ENCODE results near the gene FAM110A.
A peak's percentile ranks its signal among the peaks of the same experiment; 100 is the strongest.
"Not testable (repeated sequence)": the region's sequence is repeated elsewhere in the genome, so short reads cannot be mapped to it uniquely, and the experiment has no call there.

Gene FAM110A

DNA sequence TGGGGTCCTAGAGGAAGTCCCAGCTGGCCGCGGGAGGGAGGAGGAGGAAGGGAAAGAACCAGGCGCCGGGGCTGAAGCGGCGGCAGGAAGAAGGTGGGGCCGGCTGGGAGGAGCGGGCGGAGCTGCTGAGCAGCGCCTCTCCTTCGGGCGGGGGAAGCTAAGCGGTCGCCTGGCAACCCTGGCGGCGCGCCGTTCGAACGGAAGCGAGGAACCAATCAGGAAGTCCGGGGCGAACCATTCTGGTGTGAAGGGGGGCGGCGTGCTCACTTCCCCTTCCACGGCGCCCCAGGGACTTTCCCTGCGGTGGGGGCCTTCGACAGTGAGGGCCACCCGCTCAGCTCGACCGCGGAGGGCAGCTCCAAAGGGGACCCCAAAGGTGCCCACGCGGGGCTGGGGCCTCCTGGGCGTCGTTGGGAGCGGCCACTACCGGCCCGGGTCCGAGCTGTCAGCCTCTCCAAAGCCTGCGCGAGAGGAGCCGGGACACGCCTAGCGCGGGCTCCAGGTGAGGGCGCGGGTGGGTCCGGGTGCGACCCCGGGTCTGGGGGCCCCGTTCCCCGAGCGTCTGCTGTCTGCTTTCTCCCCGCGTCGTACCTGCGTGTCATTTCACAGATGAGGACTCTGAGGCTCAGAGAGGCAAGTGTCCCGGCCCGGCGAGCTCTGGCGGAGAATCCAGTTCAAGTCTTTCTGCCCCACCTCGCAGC is at the start of gene FAM110A:
TSS of gene FAM110A (plus strand) at position 266 of the 701 bp plus-strand sequence. CDS start 11,090 bp downstream, outside the sequence.
- peak; percentile 92 to 93 for DNase-seq (ENCODE audit: low read depth in 2 of 2)

DNA sequence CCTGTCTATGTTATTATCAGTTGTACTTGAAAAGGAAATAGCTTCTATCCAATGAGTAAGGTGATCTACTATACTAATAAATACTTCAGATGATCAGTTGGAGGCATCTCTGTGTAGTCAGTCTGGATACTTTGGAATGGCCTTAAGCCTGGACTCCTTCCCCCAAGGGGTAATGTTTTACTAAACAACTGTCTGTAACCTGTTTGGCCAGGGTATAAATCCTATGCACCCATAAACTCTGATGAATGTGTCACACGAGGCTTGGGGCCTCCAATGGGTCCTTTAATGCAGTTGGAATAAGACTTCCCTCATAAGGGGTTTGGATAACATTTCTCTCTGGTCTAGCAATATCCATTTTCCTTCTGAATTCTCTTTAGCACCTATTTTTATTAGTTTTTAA is 45.7 kb upstream of the FAM110A start:
- DNase-seq (ENCODE audit: low read depth in 2 of 2) = no peak

DNA sequence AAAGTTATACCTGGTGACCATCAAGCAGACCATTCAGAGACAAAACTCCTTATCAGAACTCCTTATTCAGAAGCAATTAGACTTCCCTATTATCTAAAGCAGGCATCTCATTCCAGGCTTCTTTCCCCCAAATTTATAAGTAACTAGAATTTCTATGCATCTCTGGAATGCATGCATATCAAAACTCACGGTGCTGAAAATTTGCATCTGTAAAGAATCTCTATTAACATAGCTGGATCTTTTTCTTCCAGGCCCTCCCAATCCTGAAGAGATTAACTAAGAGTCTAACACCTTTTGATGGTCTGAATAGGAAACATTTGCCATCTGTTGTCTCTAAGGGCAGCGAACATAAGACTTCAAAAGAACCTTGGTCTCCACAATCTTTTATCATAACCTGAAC is 42.5 kb upstream of the FAM110A start:
- no peak for DNase-seq (ENCODE audit: low read depth in 2 of 2)

DNA sequence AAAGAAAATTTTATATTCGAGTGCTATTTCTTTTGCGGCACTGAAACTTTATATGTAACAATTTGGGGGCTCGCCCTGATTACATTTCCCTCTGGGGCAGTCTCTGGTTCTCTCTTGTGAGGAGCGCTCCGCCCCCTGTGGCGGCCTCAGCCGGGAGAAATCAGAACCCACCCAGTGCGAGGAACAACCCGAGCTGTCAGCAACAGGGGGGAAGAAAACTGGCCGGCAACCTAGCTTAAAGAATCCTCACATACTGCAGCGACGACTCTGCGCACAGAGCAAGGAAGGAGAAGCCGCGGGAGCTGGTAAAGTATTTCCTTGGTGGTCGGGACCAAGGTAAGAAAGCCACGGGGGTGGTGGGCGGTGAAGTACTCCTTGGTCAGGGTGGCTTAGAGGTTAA is 41.3 kb upstream of the FAM110A start:
- no peak for DNase-seq (ENCODE audit: low read depth in 2 of 2)

DNA sequence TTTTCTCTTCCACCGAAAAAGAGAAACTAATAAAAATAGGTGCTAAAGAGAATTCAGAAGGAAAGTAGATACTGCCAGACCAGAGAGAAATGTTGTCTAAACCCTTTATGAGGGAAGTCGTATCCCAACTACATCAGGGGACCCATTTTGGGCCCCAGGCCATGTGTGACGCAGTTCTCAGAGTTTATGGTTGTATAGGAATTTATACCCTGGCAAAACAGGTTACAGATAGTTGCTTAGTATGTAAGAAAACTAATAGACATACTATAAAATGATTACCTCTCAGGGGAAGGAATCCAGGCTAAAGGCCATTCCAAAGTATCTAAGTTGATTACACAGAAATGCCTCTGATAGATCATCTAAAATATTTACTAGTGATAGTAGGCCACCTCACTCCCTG is 36.6 kb upstream of the FAM110A start:
- DNase-seq (ENCODE audit: low read depth in 2 of 2) = no peak

DNA sequence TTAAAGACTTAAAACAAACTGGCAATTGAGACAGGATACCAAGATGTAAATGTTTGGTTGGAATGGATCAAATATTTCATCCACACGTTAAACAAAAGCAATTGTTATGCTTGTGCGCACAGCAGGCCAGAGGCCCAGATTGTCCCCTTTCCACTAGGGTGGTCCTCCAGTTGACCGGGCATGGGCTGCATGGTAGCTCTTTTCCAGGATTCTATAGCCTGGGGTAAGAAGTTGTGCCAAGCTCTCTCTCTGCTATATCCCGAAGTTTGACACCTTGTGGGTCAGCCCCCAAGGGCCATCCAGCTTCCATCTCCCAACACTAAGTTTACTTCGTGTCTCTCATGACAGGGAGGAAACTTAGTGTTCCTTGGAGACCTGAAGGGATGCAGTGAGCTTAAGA is 34.8 kb upstream of the FAM110A start:
- DNase-seq (ENCODE audit: low read depth in 2 of 2) = not testable (repeated sequence)

DNA sequence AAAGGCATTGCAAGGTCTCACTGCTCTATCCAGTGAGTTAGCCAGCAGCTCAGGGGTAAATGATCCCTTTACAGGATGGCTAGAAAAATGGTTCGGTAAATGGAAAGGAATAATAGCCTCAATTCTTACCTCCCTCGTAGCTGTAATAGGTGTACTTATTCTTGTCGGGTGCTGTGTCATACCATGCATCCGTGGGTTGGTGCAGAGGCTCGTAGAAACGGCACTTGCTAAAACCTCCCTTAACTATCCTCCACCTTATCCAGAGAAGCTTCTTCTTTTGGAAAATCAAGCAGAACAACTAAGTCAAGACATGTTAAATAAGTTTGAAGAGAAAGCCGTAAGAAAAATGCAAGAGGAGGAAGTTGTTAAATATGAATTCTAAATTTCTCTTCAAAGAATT is 33.5 kb upstream of the FAM110A start:
- not testable (repeated sequence) for DNase-seq (ENCODE audit: low read depth in 2 of 2)

DNA sequence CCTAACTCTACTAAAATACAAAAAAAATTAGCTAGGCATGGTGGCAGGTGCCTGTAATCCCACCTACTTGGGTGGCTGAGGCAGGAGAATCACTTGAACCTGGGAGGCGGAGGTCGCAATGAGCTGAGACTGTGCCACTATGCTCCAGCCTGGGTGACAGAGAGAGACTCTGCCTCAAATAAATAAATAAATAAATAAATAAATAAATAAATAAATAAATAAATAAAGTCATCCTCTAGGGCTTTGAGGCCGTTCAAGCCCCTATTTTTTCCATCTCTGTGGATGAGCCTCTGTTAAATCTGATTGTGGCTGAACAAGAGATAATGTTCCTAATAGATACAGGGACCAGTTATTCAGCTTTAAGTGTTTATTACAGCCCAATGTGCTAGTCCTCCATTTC is 31.8 kb upstream of the FAM110A start:
- no peak for DNase-seq (ENCODE audit: low read depth in 2 of 2)

DNA sequence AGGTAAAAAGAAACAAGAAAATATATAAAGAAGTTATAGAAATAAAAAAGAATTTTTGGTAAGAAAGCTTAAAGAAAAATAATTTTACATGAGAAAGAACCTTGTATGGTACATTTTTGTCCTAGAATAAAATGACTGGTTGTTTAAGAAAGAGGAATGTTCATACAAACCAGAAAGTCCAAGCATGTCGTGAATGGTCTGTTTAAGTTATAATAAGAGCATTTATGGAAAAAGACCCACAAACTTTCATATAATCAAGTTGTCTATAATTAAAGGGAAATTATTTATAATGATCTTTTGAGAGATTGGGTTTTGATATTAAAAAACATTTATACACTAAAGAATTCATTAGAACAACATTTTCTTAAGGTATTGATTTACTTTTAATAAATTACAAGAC is 27.8 kb upstream of the FAM110A start:
- DNase-seq (ENCODE audit: low read depth in 2 of 2) = no peak

DNA sequence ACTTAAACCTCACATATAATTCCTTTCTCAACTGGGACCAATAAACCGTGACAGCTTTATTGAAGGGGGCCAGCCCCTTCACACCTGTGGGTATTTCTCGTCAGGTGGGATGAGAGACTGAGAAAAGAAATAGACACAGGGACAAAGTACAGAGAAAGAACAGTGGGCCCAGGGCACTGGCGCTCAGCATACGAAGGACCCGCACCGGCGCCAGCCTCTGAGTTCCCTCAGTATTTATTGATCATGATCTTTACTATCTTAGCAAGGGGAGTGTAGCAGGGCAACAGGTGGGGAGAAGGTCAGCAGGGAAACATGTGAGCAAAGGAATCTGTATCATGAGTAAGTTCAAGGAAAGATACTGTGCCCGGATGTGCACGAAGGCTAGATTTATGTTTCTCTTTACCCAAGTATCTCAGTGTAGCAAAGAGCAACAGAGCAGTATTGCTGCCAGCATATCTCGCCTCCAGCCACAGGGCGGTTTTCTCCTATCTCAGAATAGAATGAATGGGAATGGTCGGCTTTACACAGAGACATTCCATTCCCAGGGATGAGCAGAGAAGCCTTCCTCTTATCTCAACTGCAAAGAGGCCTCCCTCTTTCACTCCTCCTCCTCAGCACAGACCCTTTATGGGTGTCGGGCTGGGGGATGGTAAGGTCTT is 21.6 kb upstream of the FAM110A start:
- DNase-seq (ENCODE audit: low read depth in 2 of 2) = not testable (repeated sequence)

DNA sequence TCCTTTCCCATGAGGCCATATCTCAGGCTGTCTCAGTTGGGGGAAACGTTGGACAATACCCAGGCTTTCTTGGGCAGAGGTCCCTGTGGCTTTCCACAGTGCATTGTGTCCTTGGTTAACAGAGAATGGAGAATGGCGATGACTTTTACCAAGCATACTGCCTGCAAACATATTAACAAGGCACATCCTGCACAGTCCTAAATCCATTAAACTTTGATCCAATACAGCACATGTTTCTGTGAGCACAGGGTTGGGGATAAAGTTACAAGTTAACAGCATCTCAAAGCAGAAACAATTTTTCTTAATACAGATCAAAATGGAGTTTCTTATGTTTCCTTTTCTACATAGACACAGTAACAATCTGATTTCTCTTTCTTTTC is 21.1 kb upstream of the FAM110A start:
- DNase-seq (ENCODE audit: low read depth in 2 of 2) = not testable (repeated sequence)

DNA sequence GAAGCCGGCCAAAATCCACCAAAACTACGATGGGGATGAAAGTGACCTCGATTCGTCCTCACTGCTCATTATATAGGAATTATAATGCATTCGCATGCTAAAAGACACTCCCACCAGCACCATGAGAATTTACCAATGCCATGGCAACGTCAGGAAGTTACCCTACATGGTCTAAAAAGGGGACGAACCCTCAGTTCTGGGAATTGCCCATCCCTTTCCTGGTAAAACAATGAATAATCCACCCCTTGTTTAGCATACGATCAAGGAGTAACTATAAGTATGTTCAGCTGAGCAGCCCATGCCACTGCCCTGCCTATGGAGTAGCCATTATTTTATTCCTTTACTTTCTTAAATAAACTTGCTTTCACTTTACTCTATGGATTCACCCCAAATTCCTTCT is 20.1 kb upstream of the FAM110A start:
- DNase-seq (ENCODE audit: low read depth in 2 of 2) = no peak

DNA sequence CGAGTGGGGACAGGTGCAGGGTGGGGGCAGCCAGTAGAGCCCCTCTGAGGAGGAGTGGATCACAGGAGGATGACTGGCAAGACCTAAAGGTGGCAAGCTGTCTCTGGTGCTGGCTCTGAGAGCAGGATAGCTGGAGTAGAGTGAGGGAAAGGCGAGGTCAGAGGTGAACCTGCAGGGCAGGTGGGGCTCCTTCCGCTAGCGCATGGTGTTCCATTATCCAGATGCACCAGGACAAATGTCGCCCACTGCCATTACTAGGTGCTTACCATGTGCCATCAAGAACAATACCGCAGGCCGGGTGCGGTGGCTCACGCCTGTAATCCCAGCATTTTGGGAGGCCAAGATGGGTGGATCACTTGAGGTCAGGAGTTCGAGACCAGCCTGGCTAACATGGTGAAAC is 18.3 kb upstream of the FAM110A start:
- no peak for DNase-seq (ENCODE audit: low read depth in 2 of 2)

DNA sequence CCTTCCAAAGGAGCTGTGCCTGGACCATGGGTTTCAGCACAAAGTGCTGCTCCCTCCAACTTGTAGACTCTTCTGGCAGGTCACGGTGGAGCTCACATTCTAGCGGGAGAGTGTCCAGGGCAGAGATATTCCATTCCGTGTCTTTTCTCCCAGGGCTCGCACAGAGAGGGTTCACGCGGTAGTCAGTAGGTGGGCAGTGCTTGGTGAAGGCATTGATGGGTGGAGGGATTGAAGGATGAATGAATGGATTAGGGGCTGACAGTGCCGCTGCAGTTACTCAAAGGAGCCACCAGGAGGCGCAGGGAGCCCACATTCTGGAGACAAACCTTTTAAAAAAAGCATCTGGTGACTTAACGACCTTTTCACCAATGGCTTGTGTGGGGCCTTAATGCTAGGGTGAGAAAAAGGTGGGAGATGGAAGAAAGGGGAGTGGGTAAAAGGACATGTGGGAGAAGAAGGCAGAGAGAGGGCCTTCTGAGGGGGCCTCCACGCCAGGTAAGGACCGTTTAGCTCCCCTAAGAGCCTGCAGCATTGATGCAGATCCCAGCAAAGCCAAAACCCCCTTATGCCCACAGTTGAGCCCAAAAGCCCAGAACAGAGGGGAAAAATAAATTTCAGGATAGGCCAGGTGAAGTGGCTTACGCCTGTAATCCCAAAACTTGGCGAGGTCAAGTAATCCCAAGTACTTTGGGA is 17.5 kb upstream of the FAM110A start:
- peak; percentile 45 to 47 for DNase-seq (ENCODE audit: low read depth in 2 of 2)

DNA sequence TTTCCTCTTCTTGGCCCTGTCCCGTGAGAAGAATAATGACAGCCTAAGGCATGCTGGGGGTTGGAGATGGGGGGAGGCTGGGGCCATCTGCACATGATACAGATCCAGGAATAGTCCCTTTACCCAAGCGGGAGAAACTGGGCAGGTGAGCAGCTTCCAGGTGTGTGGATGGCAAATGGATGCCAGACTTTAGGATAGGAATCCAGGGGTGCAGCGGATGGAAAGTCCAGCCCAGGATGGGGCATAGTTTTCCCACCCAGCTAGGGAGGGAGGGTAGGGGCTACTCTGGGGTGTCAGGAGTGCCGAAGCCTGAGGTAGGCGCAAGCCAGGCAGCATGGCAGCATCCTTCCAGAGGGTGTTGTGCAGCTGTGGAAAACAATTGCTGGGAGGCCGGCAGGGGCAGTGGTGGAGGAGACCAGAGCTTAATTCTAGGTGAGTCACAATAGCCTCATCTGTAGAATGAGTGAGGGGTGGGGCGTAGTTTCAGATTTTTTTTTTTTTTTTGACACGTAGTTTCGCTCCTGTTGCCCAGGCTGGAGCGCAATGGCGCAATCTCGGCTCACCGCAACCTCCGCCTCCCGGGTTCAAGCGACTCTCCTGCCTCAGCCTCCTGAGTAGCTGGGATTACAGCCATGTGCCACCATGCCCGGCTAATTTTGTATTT is 15.4 kb upstream of the FAM110A start:
- no peak for DNase-seq (ENCODE audit: low read depth in 2 of 2)

DNA sequence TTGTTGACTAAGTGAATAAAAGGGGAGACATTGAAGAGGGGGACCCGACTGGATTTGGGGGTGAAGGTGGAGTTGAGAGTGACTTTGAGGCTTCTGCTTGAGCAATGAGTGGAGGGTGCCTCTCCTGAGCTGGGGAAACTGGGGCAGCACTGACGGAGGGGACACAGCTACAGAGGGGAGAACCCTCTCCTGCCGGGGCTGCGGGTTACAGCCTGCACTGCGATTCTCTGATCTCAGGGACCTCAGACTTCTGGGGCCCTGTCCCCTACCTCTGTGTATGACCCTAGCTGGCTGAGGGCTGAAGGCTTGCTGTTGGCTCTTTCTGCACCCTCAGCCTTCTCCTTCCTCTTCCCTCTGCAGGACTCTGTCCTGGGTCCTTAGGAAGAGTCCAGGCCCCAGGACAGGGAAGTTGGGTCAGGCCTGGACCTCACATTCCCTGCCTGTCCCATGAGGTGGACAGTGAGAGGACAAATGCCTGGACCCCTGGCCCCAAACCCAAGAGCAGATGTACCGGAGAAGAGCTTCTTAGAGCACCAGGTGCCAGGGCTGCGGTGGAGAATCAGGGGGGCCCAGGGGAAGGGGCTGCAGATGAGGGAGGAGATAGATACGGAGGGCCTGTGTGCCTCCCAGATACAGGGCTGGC is 13.7 kb upstream of the FAM110A start:
- DNase-seq (ENCODE audit: low read depth in 2 of 2) = no peak

DNA sequence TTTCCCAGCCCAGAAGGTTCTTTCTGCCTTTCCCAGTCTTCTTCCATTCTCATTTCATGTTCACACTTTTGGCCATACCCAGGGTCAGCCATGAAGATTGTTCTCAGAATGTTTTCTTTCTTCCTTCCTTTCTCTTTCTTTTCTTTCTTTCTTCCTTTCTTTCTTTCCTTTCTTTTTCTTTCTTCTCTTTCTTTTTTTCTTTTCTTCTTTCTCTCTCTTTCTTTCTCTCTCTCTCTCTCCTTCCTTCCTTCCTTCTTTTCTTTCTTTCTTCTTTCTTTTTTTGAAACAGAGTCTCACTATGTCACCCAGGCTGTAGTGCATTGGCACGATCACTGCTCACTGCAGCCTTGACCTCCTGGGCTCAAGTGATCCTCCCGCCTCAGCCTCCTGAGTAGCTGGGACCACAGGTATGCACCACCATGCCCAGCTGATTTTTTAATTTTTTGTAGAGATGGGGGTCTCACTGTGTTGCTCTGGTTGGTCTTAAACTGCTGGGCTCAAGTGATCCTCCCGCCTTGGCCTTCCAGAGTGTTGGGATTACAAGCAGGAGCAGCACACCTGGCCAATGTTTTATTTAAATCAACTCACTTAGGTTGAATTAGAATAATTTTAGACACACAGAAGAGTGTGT is 13.1 kb upstream of the FAM110A start:
- no peak for DNase-seq (ENCODE audit: low read depth in 2 of 2)

DNA sequence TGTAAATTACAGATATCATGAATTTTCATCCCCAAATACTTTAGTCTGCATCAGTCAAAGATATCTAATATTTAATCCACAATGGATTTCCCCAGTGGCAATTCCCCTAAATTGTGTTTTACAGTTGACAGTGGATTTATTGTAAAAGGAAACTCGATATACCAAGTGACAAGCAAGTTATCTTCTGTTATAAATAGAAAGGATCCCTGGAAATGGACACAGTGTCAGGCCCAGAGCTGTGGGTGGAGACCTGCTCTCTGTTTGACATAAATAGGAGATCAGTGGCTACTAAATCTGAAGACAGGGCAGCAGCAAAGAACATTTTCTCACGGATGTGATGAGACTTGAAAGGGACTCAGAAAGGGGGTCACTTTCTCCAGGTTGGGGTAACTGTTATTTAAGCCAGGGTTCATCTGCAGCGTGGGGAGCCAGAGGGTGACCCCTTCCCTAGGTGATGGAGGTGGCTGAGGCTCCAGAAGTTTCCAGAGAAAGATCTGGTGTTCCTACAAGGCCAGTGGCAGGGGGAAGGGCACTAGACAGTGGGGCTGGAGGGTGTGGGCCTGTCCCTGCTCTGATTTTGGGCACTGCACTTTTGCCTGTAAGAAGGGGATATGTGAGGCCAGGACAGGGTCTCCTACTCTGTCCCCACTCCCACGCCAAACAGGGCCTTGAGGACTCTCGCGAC is 12.3 kb upstream of the FAM110A start:
- DNase-seq (ENCODE audit: low read depth in 2 of 2) = no peak

DNA sequence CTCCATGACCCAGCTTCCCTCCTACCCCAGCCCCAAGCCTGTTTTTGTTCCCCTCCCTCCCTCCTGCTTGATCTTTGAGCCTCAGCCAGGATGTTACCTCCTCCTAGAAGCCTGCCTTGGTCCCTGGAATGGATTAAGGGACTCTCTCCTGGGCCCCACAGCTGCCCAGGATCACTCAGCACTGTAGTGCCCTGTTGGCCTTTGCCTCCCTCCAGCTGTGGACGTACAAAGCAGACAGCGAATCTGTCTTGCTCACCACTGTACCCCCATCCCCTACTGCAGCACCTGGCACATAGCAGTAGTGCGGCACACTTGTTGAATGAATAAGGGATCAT is 11.8 kb upstream of the FAM110A start:
- DNase-seq (ENCODE audit: low read depth in 2 of 2) = no peak

DNA sequence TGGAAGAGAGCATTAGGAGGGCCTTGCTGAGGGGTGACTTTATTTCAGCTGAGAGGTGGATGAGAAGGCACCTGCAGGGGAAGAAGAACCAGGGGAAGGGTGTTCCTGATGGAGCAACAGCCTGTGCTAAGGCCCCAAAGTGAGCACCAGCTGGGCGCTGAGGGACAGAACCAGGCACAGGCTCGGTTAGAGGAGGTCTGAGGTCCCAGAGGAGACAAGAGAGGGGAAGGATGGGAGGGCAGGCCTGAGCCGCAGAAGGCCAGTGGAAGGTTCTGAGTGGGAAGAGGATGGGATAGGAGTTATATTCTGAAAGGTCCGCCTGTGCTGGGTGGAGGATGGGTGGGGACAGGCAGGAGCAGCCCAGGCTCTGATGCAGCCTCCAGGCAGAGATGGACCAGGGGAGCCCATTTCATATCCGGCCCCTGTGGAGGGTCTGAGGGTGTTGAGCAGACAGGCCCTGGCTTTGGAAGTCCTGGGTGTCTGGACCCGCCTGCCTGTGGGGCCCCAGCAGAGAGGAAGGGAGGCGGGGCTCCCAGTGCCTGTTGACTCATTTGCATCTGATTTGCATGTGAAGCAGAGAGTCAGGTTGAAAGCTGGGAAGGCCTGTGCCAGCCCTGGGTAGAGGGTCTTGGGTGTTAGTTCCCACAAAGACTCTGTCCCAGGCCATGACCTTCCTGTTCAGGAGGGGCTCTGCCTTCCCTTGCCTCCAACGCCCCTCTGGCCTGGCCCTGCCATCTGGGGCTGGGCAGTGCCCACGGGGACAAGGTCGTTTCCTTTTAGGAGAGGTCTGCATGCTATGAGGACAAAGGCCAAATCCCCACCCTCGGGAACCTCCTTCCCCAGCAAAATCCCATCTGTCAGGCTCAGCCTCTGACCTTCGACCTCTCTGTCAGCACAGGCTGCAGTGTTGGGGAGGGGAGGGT is 10.6 kb upstream of the FAM110A start:
- DNase-seq (ENCODE audit: low read depth in 2 of 2) = no peak
